ENCODE measurements around the gene ATXN2. TPM values are rescaled to one million over a fixed set of nuclear protein-coding genes. Genes with fewer than 3 reads are reported as not detected.
A peak's percentile ranks its signal among the peaks of the same experiment; 100 is the strongest.
"Not testable (repeated sequence)": the region's sequence is repeated elsewhere in the genome, so short reads cannot be mapped to it uniquely, and the experiment has no call there.

The ATXN2 gene
- polyA plus RNA-seq, 4 donors = 46.7 to 99.7 (median 77.6) TPM

- no peak for DNase-seq (ENCODE audit: low read depth in 4 of 4, low spot score in 2 of 4)
These were observed 189.7 kb downstream of the ATXN2 start for GRCh38 chr12:111409403-111409779.

- DNase-seq (ENCODE audit: low read depth in 4 of 4, low spot score in 2 of 4) = no peak
These were observed 190.3 kb downstream of the ATXN2 start for GRCh38 chr12:111408686-111409402.

- DNase-seq (ENCODE audit: low read depth in 4 of 4, low spot score in 2 of 4) = no peak
These were observed 191.0 kb downstream of the ATXN2 start for GRCh38 chr12:111408116-111408440.

GRCh38 chr12:111407377-111408115 is 191.6 kb downstream of the ATXN2 start:
- DNase-seq (ENCODE audit: low read depth in 4 of 4, low spot score in 2 of 4) = no peak

GRCh38 chr12:111406474-111407376 is 192.4 kb downstream of the ATXN2 start:
- DNase-seq (ENCODE audit: low read depth in 4 of 4, low spot score in 2 of 4) = no peak

- DNase-seq (ENCODE audit: low read depth in 4 of 4, low spot score in 2 of 4) = no peak
These were observed 193.1 kb downstream of the ATXN2 start, which contains the start of gene SH2B3 for GRCh38 chr12:111405859-111406473. Gene SH2B3, plus strand, starts transcription at chr12:111405923. Its CDS starts 12,223 bp downstream, at chr12:111418146.

- DNase-seq (ENCODE audit: low read depth in 4 of 4, low spot score in 2 of 4) = peak in 2 of 4 donors; percentile 75 to 76
These were observed 193.8 kb downstream of the ATXN2 start for GRCh38 chr12:111405149-111405858.

- DNase-seq (ENCODE audit: low read depth in 4 of 4, low spot score in 2 of 4) = no peak
These were observed 194.6 kb downstream of the ATXN2 start for GRCh38 chr12:111404362-111405148.

- DNase-seq (ENCODE audit: low read depth in 4 of 4, low spot score in 2 of 4) = not testable (repeated sequence)
These were observed 196.7 kb downstream of the ATXN2 start for GRCh38 chr12:111402490-111402824.

Other genes with a start within 250 kb of the ATXN2 start
- gene PHETA1, start 230.2 kb downstream of the ATXN2 start, polyA plus RNA-seq (ENCODE audit: insufficient read length in 4 of 4) = 10 to 100 TPM; 11.9 to 17.0 (median 13.1) TPM
- 10 to 100 TPM; 16.6 to 19.3 (median 17.8) TPM for gene SH2B3, start 193.4 kb downstream of the ATXN2 start, polyA plus RNA-seq (ENCODE audit: insufficient read length in 4 of 4)
- 10 to 100 TPM; 17.6 to 21.0 (median 19.4) TPM for gene BRAP, start 86.6 kb upstream of the ATXN2 start, polyA plus RNA-seq (ENCODE audit: insufficient read length in 4 of 4)
- 10 to 100 TPM; 31.1 to 53.8 (median 42.5) TPM for gene ACAD10, start 86.7 kb upstream of the ATXN2 start, polyA plus RNA-seq (ENCODE audit: insufficient read length in 4 of 4)
- gene ALDH2, start 167.6 kb upstream of the ATXN2 start, polyA plus RNA-seq (ENCODE audit: insufficient read length in 4 of 4) = 100 to 1,000 TPM in 2 of 4 donors, 10 to 100 TPM in 2; 88.3 to 123 (median 98.1) TPM
- gene MAPKAPK5, start 242.9 kb upstream of the ATXN2 start, polyA plus RNA-seq (ENCODE audit: insufficient read length in 4 of 4) = 10 to 100 TPM; 42.4 to 60.6 (median 53.8) TPM